HG03378 (cell line): Measurements from ENCODE around the gene KCNIP2.
A peak's percentile ranks its signal among the peaks of the same experiment; 100 is the strongest.

Source experiments
- ATAC-seq: cut with Tn5 transposase; IDR thresholded peaks from one replicate; pipeline ENCODE4 v1.9.1; 2021; ENCODE audit warnings: mild to moderate bottlenecking, moderate library complexity; ENCODE audit not compliant: unreplicated experiment

KCNIP2 gene

DNA sequence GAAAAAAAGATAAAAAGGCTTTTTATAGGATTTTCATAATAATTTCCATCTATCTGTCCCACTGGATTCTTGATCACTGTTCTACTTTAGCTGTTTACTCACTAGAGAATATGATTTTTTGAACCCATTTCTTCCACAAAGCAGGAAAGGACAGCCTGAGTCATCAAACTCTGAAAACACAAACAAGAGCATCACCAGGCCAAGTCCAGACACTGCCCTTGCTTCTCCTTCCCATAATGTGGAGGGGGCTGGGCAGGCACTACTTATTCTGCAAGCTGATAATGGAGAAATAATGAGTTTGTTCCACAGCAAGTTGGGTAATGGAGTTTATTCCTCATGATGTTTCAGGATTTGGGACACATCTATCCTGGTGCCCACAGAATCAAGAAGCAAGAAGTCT, 13.0 kb upstream of the KCNIP2 start:
- ATAC-seq: no peak

DNA sequence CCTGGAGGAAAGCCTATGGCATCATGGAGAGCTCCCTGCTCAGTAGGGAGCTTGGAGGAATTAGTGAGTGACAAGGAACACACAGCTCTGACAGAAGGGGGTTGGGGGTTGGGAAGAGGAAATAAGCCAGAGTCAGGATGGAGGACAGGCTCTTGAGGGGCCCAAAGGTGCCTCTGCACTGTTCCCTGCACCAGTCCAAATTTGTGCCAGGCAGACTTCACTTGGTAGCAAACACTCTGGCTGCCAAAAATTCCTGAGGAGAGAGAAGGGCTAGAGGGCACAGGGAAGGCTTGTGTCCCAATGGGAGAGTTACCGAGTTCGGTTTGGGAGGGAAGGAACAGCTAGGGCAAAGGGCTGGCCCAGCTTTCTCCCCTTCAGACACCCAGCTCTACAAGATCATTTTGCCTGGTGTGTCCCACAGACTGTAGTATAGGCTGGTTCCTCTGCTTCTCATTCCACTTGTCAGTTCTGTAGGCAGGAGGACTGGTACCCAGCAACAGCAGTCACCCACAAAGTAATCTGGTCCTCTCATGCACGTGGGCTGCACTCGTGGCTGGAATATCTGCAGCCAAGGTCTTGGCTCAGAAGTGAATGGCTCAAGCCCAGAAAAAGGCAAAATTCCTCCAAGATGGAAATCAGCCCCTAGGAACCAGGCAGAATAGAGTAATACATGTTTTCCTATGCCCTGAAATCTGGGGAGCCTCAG, 8.0 kb upstream of the KCNIP2 start:
- no peak for ATAC-seq

DNA sequence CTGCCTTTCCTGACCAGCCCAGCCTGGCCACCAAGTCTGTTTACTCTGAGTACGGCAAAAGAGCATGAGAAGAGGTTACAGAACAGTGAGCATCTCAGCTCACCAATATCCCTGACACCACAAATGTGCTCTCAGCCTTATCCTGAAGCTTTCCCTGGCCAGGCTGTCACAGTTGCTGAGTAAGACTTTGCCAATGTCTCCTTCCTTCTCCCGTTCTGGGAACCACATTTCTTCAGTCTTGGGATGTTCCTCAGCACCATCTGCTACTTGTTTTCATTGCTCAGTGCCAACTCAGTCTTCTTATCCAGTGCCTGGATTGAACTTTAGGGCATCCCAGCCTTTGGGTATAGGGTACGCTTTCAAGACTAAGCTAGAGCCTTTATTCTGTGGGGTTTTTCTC, 7.1 kb upstream of the KCNIP2 start:
- ATAC-seq: no peak

DNA sequence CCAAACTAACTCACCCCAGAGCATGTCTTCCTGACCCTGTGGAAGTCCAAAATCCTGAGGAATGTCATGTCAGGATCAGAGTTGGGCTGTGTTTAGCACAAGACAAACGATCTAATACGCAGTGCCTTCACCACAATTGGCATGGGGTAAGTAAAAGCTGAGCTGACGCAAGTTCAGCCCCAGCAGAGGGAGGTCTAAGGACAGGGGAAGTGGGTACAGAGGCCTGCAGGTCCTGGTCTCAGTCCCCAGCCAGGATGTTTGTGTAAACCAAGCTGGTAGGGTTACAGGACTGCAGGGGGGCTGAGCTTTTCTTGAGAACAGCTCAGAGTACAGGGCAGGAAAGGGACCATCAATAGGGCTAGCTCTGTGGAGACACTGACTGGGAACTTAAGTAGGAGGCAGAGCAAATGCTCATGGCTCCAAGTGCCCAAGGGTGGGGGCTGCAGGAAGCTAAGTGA, 5.3 kb upstream of the KCNIP2 start:
- ATAC-seq: no peak

DNA sequence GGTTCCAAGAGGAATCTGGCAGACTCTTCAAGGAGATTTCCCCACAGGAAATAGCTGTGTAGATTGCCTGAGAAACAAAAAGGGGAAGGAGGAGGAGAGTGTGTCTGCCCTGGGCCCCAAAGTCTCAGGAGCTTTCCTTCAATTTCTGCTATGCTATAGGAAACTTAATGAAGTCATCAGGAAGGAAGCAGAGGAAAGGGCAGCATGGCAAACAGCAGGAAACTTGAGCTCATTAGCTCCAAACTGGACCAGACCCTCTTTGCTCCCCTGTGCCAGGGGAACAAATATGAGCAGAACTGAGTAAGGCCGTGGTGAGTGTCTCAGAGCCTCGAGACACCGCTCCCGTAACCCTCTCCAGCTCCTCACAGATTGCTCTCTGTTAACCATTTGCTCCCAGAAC, 4.8 kb upstream of the KCNIP2 start:
- ATAC-seq: no peak

DNA sequence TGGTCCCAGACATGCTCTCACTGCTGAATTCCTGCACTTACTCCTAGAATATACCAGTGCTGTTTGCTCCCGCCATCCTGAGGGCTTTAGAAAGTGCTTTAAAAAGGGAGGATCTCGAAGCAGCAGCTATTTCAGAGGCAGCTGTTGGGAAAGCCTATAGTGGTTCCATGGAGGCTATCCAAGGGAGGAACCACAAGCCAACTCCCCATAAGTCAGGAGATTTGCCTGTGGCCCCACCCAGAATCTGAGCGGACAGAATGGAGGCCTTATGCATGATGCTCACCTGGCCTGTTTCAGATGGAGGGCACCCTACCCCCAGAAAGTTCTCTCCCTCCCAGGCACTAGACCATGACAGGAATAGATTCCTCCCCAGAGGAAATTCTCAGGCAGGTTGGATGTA, 2.3 kb upstream of the KCNIP2 start:
- ATAC-seq: no peak

DNA sequence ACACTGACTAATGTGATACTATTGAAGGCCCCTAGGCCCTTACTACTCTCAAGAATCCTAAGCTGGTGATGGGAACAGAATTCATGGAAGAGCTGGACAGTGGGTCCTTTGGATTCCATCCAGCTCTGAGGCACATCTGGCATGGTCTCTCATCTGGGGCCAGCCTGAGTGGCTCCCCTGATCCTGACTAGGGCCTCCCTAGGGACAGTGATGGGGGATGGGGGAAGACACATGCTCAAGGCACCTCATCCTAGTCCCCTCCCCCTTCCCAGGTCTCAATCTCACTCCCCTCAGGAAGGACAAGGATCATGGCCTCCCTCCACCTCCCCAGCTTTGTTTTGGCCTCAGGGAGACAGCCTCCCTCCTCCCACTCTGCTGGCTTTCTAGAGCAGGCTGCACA, 1.8 kb downstream of the KCNIP2 start:
- ATAC-seq: no peak

DNA sequence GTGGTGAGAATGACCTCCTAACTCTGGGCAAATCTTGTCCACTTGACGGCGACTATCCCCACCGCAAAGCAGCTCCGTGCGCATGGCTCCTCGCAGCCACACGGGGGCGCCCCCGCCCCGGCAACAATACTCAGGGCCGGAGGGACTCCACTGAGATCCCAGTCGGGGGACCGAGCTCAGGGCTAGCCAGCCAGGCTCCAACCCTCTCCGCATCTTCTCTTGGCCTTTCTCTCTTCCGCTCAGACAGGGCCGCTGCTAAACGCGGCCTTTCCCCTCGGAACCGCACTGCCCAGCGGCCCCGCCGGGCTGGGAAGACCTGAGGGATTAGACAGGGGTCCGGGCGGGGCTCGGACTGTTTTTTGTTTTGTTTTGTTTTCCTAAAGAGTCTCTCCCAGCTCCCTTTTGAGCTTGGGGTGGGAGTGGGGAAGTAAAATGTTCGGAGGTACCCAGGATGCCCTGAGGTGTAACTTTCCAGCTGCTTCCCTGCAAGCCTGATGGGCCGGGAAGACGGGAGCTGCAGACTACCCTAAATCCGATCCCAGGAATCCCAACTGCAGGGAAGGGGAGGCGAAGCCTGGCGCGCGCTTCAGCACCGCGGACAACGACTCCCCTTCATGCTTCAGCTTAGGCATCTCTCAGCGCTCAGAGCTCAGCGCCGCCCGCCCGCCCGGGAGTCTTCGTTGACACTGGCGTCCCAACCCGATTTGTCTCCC, 2.7 kb downstream of the KCNIP2 start:
- ATAC-seq: peak; percentile 61

DNA sequence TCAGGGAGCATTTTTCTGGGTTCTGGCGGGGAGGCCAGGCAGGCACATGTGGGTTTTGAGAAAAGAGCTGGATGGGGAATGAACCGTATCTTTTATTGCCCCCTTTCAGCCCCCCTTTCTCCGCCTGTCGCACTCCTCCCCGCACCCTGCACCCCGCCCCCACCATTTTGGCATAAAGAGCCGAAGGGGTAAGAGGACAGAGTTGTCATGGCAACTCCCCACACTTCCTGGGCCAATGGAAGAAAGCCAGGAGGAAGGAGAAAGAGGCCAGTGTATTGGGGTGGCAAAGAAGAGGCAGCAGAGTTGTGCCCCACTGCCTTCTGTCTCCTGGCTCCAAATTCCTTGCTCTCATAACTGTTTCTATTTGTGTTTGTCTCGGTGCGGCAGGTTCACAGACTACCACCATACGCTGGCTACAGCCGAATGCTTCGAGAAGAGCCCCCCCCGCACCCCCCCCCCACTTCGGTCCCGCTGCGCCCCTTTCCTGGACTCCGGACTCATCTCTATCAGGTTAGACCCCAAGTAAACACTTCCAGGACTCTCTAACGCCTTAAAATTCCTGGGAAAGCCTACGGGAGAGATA, 3.4 kb downstream of the KCNIP2 start:
- no peak for ATAC-seq

DNA sequence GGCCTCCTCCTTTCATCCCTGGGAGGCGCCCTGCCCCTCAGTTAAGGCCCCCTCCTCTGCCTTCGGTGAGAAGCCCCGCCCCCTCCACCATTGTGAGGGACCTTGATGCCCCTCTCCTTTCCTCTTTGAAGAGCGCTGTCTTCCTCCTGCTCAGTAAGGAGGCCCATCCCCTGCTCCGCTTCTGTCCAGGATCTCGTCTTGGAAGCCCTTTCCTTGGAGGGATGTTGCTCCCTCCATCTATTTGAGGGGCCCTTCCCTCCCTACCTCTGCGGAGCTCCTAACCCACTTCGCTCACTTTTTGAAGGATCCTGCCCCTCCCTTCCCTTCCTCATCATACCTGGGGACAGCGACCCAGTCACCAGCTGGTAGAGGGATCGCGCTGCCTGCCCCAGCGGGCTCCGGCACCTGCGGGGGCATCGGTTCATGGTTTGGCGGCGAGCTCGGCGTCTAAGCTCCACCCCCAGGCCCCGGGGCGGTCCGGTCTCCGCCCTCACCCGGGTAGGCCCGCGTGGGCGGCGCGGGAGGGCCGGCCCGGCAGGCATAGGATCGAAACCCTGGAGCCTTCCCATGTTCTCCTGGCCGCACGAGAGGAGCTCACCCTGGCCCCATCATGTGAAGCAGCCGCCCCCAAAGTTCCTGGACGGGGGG, 4.1 kb downstream of the KCNIP2 start:
- ATAC-seq: no peak

DNA sequence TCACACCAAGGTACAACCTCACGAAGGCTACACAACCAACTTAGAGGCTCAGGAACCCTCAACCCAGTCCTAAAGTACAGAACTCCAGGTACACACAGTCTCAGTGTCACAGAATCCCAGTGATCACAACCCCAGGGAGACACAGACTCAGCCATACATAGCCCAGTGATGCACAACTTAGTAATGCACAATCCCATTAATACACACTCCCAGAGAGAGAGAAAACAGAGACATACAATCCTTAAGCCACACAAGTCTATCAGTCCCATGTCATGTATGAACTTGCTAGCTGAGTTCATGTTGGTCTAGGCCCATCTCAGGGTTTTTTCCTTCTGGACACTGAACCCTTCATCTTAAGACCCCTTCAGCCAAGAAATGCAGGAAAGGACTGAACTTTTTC, 4.6 kb downstream of the KCNIP2 start:
- ATAC-seq: no peak

DNA sequence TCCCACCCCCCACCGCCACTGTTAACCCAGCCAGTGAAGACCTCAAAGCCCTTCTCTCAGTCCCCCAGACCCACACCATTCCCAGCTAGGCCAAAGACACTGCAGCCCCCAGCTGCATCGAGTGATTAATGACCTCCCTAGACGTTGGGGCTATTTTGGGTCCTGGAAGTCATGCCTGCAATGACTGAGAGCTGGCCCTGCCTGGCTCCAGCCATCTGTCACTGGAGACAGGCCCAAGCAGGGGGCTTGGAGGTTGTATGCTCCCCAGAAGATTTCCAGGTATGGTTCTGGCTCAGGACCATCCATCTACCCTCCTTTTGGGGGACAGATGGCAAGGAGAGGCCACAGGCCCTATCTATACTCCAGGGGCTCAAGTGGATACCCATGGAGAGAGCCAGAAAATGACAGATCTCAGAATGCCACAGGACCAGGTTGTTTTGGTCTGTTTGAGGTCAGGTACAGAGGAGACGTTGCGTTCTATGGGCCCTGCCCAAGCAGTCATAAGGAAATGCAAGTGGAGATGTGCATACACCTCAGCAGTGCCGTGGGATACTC, 5.1 kb downstream of the KCNIP2 start:
- ATAC-seq: no peak

DNA sequence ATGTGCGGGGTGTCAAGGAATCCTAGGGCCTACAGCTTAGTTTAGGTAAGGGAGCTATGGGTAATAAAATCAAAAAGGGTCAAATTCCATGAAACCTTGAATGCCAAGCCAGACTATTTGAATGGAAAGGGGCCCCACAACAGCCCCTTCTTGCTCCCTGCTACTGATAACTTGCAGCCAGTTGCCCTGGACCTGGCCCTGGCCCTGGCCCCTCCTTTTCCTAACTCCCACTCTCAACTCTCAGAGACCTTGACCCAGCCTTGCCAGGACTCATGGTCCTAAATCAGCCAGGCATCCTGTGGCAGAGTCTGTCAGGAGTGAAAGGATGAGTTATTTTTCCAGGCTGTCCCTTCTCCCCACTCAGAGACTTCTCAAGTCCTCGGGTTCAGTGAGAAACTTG, 5.9 kb downstream of the KCNIP2 start:
- ATAC-seq: no peak

DNA sequence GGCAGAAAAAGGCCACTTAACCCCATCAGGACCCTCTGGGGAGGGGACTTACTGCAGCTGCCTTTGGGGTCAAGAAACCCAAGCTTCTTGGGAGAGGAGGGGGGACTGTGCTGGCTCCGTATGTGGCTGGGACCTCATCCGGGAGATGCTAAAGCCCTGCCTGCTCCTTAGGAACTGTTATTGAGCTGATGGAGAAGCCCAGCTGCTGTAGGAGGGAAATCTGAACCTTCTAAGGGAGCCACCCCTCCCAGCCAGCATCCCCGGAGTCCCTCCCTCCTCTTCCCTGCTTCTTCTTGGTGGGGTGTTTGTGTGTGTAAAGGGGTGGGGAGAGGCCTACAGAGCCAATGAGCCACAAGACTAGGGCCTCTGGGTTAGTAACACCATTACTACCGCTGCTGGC, 8.2 kb downstream of the KCNIP2 start:
- no peak for ATAC-seq

DNA sequence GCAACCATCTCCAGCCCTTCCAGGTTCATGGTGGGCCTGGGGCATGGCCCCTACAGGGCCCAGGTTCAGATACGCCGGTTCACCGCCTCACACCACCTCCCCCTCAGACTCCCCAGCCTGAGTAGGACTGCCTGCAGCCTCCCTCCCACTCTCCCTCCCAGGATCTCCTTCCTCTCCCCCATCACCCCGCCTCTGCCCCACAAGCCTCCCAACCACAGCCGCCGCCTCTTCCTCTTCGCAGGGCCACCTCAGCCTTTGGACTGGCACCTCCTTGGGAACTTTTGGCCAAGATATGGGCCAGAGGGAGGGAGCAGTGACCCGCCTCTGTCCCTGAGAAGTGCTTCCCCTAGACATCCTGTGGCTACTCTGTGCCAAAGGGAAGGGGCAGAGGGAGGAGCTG, 9.3 kb downstream of the KCNIP2 start:
- ATAC-seq: no peak

DNA sequence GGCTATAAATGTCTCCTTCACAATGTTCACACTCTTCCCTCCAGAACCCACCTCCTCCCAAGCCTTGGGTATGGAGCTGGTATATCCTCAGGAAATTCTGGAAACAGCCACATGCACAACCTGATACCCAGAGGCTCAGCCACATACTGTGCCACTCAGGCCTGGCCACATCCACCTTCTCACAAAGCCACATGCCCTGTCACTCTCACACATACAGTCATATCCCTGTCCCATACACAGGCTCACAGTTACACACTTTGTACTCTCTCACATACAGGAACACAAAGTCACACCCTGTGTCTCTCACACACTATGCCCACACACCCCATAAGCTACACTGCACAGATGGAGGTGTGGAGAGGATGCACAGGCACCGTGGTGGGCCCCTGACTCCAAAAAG, 10.1 kb downstream of the KCNIP2 start:
- ATAC-seq: no peak

DNA sequence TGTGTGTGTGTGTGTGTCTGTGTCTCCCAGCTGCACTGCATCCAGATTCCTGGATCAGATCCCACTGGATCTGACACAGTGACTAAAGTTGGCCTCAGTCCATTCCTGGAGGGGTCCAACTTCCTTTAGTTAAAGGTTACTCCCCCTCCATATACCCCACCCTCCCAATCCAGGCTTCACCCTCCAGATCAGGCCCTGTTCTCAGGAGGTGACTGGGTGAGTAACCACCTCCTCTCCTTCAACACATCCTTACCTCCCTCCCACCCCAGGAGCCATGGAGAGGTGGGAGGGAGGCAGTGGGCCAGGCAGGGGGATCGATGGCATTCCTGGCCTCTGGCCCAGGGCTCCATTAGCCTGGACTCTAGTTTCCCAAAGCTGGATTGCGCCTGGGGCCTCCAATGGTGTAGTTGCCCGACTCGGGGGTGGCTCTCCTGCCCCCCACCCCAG, 11.3 kb downstream of the KCNIP2 start:
- no peak for ATAC-seq

DNA sequence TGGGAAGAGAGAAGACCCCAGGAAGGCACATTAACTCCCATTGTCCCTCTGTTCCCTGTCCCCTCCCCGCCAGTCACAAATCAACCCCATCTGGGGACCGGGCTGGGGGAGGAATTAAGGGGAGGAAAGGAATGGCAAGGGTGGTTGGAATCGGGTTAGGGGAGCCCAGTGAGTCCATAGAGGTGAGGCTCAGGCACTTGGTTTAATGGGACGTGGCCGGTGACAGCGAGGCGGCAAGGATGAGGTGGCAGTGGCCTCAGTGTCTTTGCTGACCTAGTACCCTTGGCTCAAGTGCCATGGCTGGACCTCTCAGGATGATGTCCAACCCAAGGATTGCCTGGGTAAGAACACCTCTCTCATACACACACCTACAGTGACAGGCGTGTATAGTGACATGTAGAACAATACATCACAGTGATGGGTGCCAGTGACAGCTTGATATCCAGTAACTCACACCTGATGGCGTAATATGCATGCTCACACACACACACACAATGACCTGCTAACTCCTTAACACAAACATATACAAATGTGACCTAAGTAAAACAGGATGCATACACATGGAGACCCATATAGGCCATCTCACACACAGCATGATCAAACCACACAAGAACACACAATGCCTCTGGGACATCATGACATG, 12.3 kb downstream of the KCNIP2 start:
- no peak for ATAC-seq

DNA sequence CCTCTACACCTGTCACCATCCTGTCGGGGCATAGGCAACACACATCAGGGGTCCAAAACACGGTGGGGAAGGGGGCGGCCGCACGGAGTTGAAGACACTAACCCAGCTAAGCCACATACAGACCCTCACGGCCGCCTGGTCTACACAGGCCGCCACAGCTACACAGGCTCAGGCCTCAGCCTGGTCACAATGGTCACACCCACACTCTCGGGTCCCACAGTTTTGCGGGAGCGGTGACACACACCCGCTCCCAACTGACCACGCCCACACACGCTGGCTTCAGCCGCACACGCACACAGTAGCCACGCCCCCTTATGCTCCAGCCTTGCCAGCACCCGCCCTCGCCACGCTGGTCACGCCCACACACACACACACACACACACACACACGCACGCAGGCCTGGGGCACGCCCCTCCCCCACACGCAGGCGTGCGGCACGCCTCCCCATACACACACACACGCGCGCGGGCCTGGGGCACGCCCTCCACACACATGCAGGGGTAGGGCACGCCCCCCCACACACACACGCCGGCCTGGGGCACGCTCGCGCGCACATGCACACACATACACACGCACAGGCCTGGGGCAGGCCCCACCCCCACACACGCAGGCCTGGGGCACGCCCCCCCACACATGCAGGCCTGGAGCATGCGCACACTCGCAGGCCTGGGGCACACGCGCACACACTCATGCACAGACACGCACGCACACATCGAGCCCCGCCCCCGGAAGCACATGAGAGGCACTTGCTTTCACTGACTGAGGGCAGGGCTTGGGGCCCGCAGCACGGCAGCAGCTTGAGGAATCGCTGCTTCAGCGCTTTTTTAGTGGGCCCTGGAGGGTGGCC, 13.1 kb downstream of the KCNIP2 start:
- peak; percentile 48 for ATAC-seq
